ENCODE measurements around the gene PRORP.
"Not testable (repeated sequence)": the region's sequence is repeated elsewhere in the genome, so short reads cannot be mapped to it uniquely, and the experiment has no call there.

The PRORP gene

DNA sequence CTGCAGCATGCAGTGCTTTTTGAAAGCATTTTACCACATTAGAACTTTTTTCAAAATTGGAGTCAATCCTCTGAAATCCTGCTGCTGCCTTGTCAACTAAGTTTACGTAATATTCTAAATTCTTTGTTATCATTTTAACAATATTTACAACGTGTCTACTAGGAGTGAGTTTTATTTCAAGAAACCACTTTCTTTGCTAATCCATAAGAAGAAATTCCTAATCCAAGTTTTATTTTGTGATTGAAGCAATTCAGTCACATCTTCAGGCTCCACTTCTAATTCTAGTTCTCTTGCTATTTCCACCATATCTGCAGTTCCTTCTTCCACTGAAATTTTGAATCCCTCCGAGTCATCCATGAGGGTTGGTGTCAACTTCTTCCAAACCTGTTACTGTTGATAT is 25.4 kb downstream of the PRORP start:
- no peak overlapping the region for H3K4me3 ChIP-seq (ENCODE audit: low read depth, low read length)
- no peak for DNase-seq (ENCODE audit: low read depth, low spot score)
- TF ChIP-seq, protein P1, sequence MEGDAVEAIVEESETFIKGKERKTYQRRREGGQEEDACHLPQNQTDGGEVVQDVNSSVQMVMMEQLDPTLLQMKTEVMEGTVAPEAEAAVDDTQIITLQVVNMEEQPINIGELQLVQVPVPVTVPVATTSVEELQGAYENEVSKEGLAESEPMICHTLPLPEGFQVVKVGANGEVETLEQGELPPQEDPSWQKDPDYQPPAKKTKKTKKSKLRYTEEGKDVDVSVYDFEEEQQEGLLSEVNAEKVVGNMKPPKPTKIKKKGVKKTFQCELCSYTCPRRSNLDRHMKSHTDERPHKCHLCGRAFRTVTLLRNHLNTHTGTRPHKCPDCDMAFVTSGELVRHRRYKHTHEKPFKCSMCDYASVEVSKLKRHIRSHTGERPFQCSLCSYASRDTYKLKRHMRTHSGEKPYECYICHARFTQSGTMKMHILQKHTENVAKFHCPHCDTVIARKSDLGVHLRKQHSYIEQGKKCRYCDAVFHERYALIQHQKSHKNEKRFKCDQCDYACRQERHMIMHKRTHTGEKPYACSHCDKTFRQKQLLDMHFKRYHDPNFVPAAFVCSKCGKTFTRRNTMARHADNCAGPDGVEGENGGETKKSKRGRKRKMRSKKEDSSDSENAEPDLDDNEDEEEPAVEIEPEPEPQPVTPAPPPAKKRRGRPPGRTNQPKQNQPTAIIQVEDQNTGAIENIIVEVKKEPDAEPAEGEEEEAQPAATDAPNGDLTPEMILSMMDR (IDR thresholded peaks at IDR 0.05; ENCODE audit: low read depth, low read length), result no peak
- in situ Hi-C loops (cut with HindIII; ENCODE audit: low sequenced_read_pairs), result no loop called here

DNA sequence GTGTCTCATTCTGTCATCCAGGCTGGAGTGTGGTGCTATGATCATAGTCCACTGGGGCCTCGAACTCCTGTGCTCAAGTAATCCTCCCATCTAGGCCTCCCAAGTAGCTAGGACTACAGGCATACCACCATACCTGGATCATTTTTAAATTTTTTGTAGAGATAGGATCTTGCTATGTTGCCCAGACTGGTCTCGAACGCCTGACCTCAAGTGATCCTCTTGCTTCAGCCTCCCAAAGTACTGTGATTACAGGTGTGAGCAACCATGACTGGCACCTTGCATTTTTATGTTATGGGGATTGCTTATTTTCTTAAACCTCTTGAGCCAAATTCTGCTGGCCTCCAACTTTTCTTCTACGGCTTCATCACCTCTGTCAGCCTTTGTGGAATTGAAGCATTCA is 26.9 kb downstream of the PRORP start:
- in situ Hi-C loops (cut with HindIII; ENCODE audit: low sequenced_read_pairs), result no loop called here
- no peak overlapping the region for H3K4me3 ChIP-seq (ENCODE audit: low read depth, low read length)
- TF ChIP-seq, protein P1 (IDR thresholded peaks at IDR 0.05; ENCODE audit: low read depth, low read length), result no peak
- no peak for DNase-seq (ENCODE audit: low read depth, low spot score)

DNA sequence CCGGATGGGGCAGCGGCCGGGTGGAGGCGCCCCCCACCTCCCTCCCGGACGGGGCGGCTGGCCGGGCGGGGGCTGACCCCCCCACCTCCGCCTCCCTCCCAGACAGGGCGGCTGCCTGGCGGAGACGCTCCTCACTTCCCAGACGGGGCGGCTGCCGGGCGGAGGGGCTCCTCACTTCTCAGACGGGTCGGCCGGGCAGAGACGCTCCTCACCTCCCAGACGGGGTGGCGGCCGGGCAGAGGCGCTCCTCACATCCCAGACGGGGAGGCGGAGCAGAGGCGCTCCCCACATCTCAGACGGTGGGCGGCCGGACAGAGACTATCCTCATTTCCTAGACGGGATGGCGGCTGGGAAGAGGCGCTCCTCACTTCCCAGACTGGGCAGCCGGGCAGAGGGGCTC is 30.2 kb downstream of the PRORP start:
- H3K4me3 ChIP-seq (ENCODE audit: low read depth, low read length); DNase-seq (ENCODE audit: low read depth, low spot score); in situ Hi-C loops (cut with HindIII; ENCODE audit: low sequenced_read_pairs): not testable (repeated sequence)

DNA sequence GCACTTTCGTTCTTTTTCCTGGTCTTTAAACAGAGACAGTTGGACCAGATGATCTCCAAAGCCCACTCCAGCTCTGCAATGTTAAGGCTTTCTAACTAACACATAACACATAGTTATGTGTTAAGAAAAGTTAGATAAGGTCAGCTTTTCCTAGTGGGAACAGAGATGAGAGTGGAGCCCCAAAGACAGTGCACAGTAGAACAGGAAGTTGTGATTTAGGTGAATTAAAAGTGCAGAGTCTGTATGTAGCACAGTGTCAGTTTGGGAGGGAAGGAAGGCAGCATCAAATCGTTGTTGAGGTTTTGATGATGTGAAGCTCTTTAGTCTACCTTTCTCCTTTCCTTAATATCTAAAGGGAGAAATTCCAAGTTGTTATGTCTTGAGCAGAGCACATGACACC is 31.7 kb downstream of the PRORP start:
- H3K4me3 ChIP-seq (ENCODE audit: low read depth, low read length), result no peak overlapping the region
- in situ Hi-C loops (cut with HindIII; ENCODE audit: low sequenced_read_pairs), result no loop called here
- DNase-seq (ENCODE audit: low read depth, low spot score), result no peak
- TF ChIP-seq, protein P1 (IDR thresholded peaks at IDR 0.05; ENCODE audit: low read depth, low read length), result no peak

DNA sequence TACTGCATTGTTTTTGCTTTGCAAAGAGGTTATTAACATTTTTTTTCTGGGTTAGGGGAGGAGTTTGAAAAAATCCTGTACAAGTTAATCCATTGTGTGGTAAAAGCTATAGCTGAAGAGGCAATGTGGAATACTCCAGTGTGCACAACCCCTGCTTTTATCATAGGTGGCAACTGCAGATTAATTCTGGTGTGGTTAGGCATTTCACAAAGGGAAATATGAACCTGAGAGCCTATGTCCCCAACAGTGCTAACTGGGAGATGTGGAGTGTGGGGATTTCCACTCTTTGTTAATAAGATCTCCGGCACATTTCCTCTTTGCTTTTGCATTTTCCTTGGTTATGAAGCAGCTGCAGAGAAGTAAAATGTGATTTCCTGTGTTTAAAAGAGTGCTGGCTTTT is 33.6 kb downstream of the PRORP start:
- TF ChIP-seq, protein P1 (IDR thresholded peaks at IDR 0.05; ENCODE audit: low read depth, low read length), result no peak
- DNase-seq (ENCODE audit: low read depth, low spot score), result peak; percentile 50
- in situ Hi-C loops (cut with HindIII; ENCODE audit: low sequenced_read_pairs), result no loop called here
- H3K4me3 ChIP-seq (ENCODE audit: low read depth, low read length), result no peak overlapping the region

DNA sequence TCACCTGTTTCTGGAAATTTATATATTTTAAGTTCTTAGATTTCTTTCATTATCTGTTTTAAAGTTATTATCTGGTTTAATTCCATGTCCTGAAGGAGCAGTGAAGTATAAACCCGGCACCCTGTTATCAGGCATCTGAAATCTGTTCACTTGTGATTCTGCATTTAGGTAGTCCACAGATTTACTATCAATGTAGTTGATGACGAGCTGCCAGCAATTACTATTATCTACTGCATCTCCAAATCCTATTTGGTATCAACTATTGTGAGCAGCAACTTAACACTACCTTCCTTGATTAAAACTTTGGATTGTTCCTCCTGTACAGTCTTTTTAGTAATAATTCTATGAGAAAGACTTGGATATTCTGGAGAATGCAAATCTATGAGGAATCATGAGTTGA is 36.1 kb downstream of the PRORP start:
- no peak overlapping the region for H3K4me3 ChIP-seq (ENCODE audit: low read depth, low read length)
- TF ChIP-seq, protein P1 (IDR thresholded peaks at IDR 0.05; ENCODE audit: low read depth, low read length), result no peak
- in situ Hi-C loops (cut with HindIII; ENCODE audit: low sequenced_read_pairs), result no loop called here
- DNase-seq (ENCODE audit: low read depth, low spot score), result no peak

DNA sequence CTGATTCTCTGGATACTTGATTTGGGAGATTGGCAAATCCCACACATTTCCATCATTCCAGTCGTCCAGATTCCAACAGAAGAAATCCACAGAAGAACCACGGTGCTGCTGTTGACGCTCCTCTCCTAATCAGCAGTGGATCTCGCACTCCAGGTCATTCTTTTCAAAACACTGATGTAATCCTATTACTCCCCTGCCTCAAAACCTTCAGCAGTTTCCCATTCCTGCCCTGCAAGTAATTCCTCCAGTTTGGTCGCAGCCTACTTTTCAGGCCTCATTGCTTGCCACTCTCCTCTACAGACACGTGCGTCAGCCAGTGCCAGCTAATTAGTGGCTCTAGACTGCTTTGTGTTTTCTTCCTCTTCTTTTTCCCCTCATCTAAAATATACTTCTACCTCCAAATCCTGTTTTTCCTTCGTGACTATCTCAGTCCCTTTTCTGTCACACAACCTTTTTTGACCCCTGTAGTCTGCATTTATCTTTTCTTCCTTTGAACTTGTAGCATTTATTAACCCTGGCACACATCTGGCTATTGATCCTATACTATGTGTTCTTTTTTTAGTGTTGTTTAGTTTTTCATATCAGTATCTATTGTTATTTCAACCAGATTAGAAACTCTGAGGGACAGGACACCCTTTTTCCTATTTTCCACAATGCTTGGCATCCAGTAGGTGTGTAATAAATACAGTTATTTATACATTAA is 36.8 kb downstream of the PRORP start:
- TF ChIP-seq, protein P1 (IDR thresholded peaks at IDR 0.05; ENCODE audit: low read depth, low read length), result no peak
- in situ Hi-C loops (cut with HindIII; ENCODE audit: low sequenced_read_pairs), result no loop called here
- H3K4me3 ChIP-seq (ENCODE audit: low read depth, low read length), result no peak overlapping the region
- DNase-seq (ENCODE audit: low read depth, low spot score), result no peak

Data from astrocyte of the spinal cord (primary cell).